Type B pancreatic cell (in vitro differentiated cells): ENCODE data around the gene TTLL11. TPM values are rescaled to one million over a fixed set of nuclear protein-coding genes. Genes with fewer than 3 reads are reported as not detected.

ENCODE experiments used
- DNase-seq: peaks from one replicate; pipeline ENCODE4 v3.0.0; 2021; ENCODE audit warnings: mixed read lengths; ENCODE audit not compliant: unreplicated experiment; ENCODE audit errors: extremely low spot score
- H3K27ac Mint-ChIP-seq: 2 replicates; pipeline ENCODE4 v1.8.0; 2021; ENCODE audit warnings: mild to moderate bottlenecking, mixed read lengths
- H3K27me3 Mint-ChIP-seq: 2 replicates; pipeline ENCODE4 v1.8.0; 2021; ENCODE audit warnings: mixed read lengths
- H3K36me3 Mint-ChIP-seq: 2 replicates; pipeline ENCODE4 v1.8.0; 2021; ENCODE audit warnings: mixed read lengths
- H3K4me1 Mint-ChIP-seq: one replicate; pipeline ENCODE4 v1.8.0; 2021; ENCODE audit warnings: mixed read lengths; ENCODE audit not compliant: unreplicated experiment
- H3K4me3 Mint-ChIP-seq: 2 replicates; pipeline ENCODE4 v1.8.0; 2021; ENCODE audit warnings: mild to moderate bottlenecking, mixed read lengths
- H3K9me3 Mint-ChIP-seq: 2 replicates; pipeline ENCODE4 v1.8.0; 2021; ENCODE audit warnings: mixed read lengths
- total RNA-seq: library from RNA; stranded (reverse); gene quantifications from 2 replicates; pipeline ENCODE4 v1.2.1, GENCODE V29; 2021; ENCODE audit warnings: low replicate concordance
- TF ChIP-seq, protein P1 (sequence below): fragments of 200-600 bp; sonication (generic); conservative IDR thresholded peaks from 2 replicates; pipeline ENCODE4 v1.5.0; 2021; ENCODE audit warnings: antibody characterized with exemption, mild to moderate bottlenecking

TTLL11 gene
- total RNA-seq, 1 donor from 2014 or later = 8.6 TPM

DNA sequence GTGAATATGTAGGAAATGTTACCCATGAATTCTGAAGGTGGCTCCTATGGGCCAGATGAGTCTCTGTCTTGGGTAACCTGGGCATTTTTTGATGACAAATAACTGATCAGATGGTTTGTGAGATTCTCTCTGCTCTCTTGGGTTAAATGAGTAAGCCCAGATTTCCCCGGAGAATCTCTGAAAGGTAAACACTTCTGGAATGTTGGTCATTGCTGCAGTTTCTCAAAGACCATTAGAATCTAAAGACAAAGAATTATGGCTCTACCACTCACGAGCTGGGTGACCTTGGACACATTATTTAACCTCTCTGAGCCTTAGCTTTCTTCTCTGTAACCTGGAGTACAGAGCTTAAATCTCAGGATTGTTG, 250.5 kb downstream of the TTLL11 start:
- no peaks in the 10 kb centered on the region for H3K36me3 Mint-ChIP-seq

DNA sequence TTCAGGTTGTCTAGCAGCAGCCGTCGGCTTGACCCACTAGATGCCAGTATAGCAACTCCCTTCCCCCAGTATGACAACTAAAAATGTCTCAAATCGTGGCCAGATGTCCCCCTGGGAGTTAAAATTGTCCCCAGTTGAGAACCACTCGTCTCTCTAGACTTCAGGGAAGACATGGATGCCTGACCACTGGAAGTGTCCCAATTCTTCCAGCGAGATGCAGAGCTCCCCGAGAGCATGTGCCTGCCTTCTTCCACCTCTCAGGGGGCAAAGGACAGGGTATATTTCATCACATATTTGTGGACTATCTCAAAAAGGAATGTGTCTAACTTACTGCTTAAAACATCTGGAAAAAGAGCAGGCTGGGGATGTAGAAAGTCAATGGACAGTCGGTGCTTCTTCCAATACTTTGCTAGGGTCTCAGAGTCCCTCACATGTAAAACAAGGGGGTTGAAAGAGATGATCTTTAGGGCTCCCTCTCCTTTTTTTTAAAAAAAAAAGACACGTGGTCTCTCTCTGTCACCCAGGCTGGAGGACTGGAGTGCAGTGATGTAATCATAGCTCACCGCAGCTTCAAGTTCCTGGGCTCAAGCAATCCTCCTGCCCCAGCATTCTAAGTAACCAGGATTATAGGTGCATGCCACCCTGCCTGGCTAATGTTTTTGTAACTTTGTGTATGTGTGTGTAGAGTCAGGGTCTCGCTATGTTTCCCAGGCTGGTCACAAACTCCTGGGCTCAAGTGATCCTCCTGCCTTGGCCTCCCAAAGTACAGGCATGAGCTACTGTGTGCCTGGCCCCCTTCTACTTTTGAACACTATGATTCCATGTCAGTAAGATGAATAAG, 251.1 kb downstream of the TTLL11 start:
- peak; percentile 7 for DNase-seq
- H3K9me3 Mint-ChIP-seq = peaks cover 9% of the 10 kb centered on the region
- no peak overlapping the region for H3K4me3 Mint-ChIP-seq
- H3K4me1 Mint-ChIP-seq = no peaks in the 10 kb centered on the region
- H3K27ac Mint-ChIP-seq = no peak overlapping the region
- H3K27me3 Mint-ChIP-seq = no peaks in the 10 kb centered on the region
- TF ChIP-seq, protein P1, sequence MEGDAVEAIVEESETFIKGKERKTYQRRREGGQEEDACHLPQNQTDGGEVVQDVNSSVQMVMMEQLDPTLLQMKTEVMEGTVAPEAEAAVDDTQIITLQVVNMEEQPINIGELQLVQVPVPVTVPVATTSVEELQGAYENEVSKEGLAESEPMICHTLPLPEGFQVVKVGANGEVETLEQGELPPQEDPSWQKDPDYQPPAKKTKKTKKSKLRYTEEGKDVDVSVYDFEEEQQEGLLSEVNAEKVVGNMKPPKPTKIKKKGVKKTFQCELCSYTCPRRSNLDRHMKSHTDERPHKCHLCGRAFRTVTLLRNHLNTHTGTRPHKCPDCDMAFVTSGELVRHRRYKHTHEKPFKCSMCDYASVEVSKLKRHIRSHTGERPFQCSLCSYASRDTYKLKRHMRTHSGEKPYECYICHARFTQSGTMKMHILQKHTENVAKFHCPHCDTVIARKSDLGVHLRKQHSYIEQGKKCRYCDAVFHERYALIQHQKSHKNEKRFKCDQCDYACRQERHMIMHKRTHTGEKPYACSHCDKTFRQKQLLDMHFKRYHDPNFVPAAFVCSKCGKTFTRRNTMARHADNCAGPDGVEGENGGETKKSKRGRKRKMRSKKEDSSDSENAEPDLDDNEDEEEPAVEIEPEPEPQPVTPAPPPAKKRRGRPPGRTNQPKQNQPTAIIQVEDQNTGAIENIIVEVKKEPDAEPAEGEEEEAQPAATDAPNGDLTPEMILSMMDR = no peak
- no peaks in the 10 kb centered on the region for H3K36me3 Mint-ChIP-seq

More for the DNA sequence above, 250.5 kb downstream of the TTLL11 start:
- Mint-ChIP-seq H3K27ac (no peak overlapping the region), H3K27me3 (no peaks in the 10 kb centered on the region), H3K4me3 (no peak overlapping the region), H3K4me1 (no peaks in the 10 kb centered on the region), H3K9me3 (peaks cover 9% of the 10 kb centered on the region)
- TF ChIP-seq, protein P1 = no peak
- DNase-seq = no peak

- Mint-ChIP-seq H3K4me1 (no peaks in the 10 kb centered on the region), H3K9me3 (peaks cover 9% of the 10 kb centered on the region)
These were observed 252.0 kb downstream of the TTLL11 start for GRCh38 chr9:121840838-121841760.

DNA sequence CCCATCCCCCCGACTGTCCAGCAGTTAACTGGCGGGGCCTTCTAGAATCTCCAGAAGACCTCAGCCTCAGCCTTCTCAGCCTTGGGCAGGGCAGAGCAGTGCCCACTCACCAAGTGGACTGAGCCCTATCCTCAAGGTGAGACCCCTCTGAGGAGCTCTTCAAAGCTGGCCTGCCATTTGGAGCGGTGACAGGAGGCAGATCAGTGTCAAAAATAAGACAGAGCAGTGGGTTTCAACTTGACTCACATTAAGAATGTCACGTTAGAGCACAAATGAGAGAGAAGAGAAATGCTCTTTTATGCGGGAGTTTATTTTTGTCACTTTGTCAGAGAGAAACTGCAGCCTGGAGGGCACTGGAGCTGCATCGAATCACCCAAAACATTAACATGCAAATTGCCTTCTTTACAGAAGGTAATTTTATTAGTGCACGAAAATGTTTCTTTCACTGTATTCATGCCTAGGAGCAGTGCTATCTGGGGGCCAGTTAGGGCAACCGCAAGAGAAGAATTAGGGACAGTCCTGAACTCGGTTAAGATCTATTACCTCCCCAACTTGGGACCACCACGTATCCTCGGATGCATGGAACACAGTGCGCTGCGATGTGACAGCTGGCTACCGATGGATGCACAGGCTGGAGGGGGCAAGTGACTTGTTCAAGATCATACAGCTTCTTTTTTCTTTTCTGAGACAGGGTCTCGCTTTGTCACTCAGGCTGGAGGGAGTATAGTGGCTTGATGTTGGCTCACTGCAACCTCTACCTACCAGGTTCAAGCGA, 253.2 kb downstream of the TTLL11 start:
- no peaks in the 10 kb centered on the region for H3K36me3 Mint-ChIP-seq
- H3K4me1 Mint-ChIP-seq = peaks cover 7% of the 10 kb centered on the region
- no peak overlapping the region for H3K4me3 Mint-ChIP-seq
- H3K27me3 Mint-ChIP-seq = peaks cover 3% of the 10 kb centered on the region
- peak; percentile 22 for DNase-seq
- TF ChIP-seq, protein P1 = no peak
- H3K9me3 Mint-ChIP-seq = peaks cover 8% of the 10 kb centered on the region
- H3K27ac Mint-ChIP-seq = no peak overlapping the region

More at GRCh38 chr9:121840838-121841760, 252.0 kb downstream of the TTLL11 start:
- Mint-ChIP-seq H3K27me3 (peaks cover 3% of the 10 kb centered on the region), H3K36me3 (no peaks in the 10 kb centered on the region), H3K27ac (no peak overlapping the region), H3K4me3 (no peak overlapping the region)
- DNase-seq = peak; percentile 42
- TF ChIP-seq, protein P1 = no peak
